Stimulated activated CD8-positive, alpha-beta memory T cell treated with anti-CD3 and anti-CD28 coated beads, Interleukin-15, amount 100 ng/mL, for 4 hours (primary cell): ENCODE results near the gene FIG4.
"Not testable (repeated sequence)": the region's sequence is repeated elsewhere in the genome, so short reads cannot be mapped to it uniquely, and the experiment has no call there.

ENCODE experiments used
- DNase-seq, 2 donors: peaks; one replicate each; pipeline ENCODE4 v3.0.0-alpha.2; 2020; ENCODE audit warnings: low read depth in 2 of 2

The FIG4 gene

GRCh38 chr6:109690737-109691621, at the start of gene FIG4, which contains the start of gene AK9:
TSS of gene FIG4 (plus strand) at chr6:109691296. CDS start at chr6:109691436, 140 bp downstream.
TSS of gene AK9 (minus strand) at chr6:109691202. CDS start at chr6:109675745, 15,457 bp downstream.
- peak; percentile 79 to 81 for DNase-seq

- no peak for DNase-seq
Measured at GRCh38 chr6:109644131-109644530, 47.0 kb upstream of the FIG4 start.

DNA sequence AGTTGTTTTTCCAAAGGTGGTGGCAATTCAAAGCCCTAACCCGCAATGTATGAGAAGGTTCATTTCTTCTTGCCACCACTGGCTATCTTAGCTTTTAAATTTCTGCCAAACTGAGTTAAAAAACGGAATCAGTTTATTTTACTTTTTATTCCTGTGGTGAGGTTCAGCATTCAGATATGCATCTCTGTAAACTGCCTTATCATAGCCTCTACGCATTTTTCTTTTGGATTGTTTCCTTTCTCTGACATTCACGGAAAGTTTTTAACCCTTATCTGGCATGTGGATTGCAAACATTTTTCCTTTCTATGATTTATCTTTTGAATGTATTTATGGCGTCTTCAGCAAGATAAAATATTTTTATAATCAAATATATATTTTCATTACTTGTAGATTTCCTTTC, 37.8 kb upstream of the FIG4 start:
- DNase-seq = no peak

DNA sequence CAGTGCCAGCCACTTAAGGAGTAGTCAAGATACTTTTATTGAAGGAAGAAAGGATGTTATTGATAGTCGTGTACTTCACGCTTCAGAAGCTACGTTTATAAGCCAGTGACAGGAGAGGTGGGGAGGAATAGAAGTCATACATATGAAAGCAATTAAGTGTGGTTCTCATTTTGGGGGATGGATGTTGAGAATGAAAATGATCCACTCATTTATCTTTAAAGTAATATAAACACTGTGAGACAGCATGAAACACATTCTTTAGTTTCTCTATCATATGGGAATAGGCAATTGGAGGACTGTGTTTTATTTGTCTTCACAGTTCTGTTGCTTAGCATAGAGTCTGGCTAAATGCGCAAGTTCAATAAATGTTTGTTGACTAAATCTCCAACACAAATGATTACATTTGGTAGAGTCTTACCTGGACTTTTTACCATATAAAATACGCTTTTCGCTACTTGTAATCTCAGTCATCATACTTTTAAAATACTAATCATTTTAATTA, 35.3 kb upstream of the FIG4 start:
- DNase-seq = no peak

DNA sequence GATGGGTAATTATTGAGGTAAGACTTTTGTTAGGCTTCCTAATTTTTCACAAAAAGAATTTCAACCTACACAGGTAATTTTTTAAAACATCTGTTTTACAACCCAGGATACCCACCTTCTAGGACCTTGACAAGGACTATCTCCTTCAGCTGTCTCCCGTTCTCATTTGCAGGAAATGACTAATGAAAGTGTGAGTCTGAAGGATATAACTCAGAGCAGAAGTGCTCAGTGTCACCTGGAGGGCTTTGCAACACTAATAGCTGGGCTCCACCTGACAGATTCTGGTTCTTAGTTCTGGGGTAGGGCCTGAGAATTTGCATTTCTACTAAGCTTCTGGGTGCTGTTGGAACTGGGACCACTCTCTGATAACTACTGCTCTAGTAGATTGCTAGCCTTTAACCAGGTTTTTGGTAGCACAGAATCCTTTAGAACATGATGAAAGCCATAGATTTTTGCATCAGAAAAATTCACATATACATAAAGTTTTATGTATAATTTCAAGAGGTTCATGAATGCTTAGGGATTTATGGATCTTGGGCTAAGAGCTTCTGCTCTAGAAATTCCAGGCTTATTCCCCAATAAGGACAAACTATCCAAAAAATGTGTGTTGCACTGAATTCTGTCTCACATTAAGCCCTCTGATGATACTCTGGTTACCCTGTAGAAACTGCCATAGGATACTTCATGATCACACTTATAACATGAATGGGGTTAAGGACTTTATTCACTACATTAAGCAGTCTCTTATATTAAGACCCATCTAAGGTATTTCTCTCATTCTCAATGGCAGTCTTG, 30.4 kb upstream of the FIG4 start:
- no peak for DNase-seq

GRCh38 chr6:109662192-109662591, 28.9 kb upstream of the FIG4 start:
- no peak for DNase-seq

DNA sequence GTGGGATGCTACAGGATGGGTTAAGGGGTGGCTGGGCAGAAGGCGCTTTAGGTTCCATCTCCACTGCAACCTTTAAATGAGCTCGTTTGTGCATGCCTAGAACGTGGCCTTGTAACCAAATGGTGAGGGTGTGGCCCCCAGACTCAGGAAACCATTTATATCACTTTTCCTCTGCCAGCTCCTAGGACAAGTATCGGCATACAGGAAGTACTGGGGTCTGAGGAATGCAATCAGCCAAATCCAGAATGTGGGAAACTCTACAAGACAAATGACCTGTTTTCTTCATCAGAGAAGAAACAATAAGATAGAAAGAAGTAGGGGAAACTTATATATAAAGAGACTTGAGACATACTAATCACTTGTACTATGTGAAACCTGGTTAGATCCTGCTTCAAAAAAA, 21.3 kb upstream of the FIG4 start:
- no peak for DNase-seq

DNA sequence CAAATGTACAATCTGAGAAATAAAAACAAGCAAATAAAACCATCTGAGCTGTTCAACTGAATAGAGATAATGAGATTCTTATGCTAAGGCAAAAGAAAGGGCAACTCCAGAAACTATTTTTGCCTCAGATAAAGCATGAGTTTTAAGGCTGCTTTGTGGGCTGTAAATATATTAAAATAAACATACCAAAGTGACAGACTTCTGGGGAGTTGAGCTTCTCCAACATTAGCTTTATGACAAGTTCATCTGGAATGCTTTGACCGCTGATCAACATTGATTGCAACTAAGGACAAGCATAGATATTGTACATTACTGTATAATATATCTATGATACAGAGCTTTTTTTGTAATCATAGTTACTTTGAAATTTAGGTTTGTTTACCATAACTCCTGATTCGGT, 19.4 kb upstream of the FIG4 start:
- DNase-seq = no peak

GRCh38 chr6:109672175-109672574, 18.9 kb upstream of the FIG4 start:
- DNase-seq = no peak

- DNase-seq = no peak
Measured at GRCh38 chr6:109672839-109673238, 18.3 kb upstream of the FIG4 start.

DNA sequence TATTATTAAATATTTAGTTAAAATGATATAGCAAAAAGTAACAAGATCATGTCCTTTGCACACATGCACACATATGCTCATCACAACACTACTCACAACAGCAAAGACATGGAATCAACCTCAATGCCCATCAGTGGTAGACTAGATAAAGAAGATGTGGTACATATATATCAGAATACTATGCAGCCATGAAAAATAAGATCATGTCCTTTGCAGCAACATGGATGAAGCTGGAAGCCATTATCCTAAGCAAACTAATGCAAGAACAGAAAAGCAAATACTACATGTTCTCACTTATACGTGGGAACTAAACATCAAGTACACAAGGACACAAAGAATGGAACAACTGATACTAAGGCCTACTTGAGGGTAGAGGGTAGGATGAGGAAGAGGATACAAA, 14.4 kb upstream of the FIG4 start:
- no peak for DNase-seq

DNA sequence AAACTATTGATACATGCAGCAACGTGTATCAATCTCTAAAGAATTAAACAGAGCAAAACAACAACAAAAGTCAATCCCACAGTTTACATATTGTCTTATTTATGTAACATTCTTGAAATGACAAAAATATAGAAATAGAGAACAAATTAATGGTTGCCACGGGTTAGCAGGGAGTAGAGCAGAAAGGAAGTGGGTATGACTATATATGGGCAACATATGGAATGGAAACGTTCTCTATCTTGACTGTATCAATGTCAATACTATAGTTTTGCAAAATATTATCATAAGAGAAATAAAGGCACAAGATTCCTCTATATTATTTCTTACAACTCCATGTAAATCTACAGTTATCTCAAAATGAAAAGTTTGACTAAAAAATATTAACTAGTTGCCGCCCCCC, 12.9 kb upstream of the FIG4 start:
- no peak for DNase-seq

GRCh38 chr6:109678661-109679505, 12.2 kb upstream of the FIG4 start:
- not testable (repeated sequence) for DNase-seq

DNA sequence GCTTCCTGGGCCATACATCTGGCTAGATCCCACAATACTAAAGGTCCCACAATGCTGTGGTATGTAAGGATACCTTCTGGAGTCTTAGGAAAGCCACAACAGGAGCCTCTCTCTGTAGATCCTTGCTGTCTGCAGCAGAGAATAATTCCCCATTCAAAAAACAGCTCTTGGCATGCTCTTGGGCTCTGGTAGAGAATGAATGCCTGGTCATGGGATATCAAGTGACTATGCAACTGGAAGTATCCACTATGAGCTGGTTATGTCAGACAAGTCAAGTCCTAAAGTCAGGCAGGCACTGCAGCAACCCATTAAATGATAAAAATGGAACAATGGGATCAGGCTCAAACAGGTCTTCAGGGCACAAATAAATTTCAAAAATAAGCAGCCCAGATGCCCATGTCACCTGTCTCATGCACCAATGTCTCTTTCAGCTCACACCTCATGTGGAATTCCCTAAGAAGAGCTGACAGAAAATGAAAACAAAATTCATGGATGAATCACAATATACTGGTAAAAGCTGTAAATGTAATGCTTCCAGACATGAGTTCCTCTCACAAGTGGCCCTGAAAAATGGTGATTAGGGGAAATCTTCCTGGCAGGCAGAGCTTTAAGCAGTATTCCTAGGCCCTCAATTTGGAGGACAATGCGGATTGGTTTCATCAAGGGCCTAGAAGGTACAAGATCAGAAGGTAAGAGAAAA, 4.4 kb upstream of the FIG4 start:
- no peak for DNase-seq

DNA sequence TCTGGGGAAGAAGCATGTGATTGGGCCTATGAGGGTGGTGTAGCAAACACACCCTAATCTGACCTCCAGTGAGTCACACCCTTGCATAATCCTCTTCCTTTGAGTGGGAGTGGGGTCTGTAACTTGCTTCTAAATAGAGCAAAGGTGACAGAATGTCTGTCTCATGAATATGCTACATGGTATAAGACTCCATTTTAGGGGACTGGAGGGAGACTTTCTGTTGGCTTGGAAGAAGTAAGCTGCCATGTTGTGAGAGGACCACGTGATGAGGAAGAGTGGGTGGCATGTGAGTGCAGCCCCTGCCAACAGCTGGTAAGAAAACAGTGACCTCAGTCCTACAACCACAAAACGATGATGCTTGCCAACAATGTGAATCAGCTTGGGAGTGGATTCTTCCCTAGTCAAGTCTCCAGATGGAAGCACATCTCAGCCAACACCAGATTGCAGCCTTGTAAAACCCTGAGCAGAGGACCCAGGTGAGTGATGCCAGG, 3.8 kb upstream of the FIG4 start:
- no peak for DNase-seq

GRCh38 chr6:109690373-109690736, 741 bp upstream of the FIG4 start:
- peak in 1 of 2 donors; percentile 32 for DNase-seq

- no peak for DNase-seq
Measured at GRCh38 chr6:109693111-109693510, 2.0 kb downstream of the FIG4 start.

- no peak for DNase-seq
Measured at GRCh38 chr6:109695468-109695867, 4.4 kb downstream of the FIG4 start.

DNA sequence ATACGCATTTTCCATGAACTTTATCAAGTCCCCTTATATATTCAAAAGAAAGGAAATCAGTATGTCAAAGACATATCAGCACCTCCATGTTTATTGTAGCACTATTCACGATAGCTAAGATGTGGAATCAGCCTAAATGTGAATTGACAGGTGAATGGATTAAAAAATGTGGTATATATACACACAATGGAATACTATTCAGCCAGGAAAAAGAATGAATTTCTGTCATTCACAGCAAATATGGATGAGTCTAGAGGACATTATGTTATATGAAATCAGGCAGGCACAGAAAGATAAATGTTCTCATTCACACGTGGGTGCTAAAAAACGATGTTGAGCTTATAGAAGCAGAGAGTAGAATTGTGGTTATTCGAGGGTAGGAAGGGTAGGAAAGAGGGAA, 5.3 kb downstream of the FIG4 start:
- DNase-seq = no peak

DNA sequence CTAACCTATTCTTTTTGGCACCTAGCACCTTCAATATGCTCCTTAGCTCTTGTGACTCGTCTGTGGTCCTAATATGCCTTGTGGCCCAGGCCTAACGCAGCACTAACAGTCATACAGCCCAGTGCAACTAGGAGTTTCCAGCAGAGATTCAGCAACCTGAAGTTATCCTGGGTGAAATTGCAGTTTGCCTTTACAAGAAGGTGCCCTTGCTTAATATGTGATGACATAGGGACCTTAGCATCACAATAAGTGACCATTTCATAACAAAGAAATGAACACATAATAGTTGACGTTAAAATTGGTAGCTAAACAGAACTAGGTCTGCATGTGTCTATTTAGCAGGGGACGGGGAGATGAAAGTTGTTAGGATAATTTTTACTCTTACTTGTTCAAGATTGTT, 10.1 kb downstream of the FIG4 start:
- no peak for DNase-seq

DNA sequence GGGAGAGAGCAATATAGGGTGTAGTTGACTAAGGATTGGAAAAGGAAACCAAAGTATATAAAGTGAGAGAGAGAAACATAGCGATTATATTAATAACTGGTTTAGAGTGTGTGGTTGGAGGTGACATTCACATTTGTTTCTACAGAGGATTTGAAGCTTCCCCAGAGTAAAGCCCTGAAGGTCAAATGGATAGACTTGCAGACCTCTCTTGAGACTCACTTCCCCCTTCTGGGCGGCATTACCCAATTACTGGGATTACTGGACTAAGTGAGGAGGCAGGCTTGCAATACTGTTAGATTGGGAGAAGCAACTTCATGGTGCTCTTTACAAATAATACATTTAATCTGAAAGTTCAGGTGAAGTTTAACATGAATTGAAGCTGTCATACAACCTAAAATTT, 10.7 kb downstream of the FIG4 start:
- no peak for DNase-seq
